K562 (cell line): Measurements from ENCODE around the gene AAMP. TPM values are rescaled to one million over a fixed set of nuclear protein-coding genes. Genes with fewer than 3 reads are reported as not detected.

Source experiments
- ATAC-seq: fragments of 200-7000 bp; cut with Tn5 transposase; 3 replicates; pipeline ENCODE4 v1.9.1; 2020; ENCODE audit warnings: moderate library complexity
- BruUV-seq: library from RNA; stranded (reverse); fragments of 400-500 nt; replicated peaks from 2 replicates; lab custom pipeline; 2021; lab: Mats Ljungman, UMichigan
- CTCF ChIA-PET: fragments of 300-600 bp; formaldehyde crosslinking; extraction: SDS; loops from one replicate; lab custom pipeline; 2021; ENCODE audit warnings: low intra/inter-chr PET ratio; lab: Yijun Ruan, JAX
- POLR2A ChIA-PET: fragments of 300-600, 350-650 bp; sonication (Branson Sonifier 250); formaldehyde crosslinking; extraction: SDS; loops from one replicate; lab custom pipeline; 2021; ENCODE audit warnings: antibody characterized with exemption, inconsistent platforms; lab: Yijun Ruan, JAX
- DNase-seq, 4 experiments: peaks; one replicate each; pipeline versions ENCODE4 v3.0.0 to v3.0.0-alpha.2; 2011 to 2018; ENCODE audit warnings: low spot score in 3 of 4, mixed read lengths in 3 of 4; ENCODE audit errors: extremely low read depth in 1 of 4
- FAIRE-seq: peaks from 2 replicates; lab custom pipeline; 2011; peaks lifted over from hg19 to GRCh38; lab: Jason Lieb, UNC
- H2AFZ ChIP-seq: 2 replicates; pipeline ENCODE4 v1.6.0; 2011; ENCODE audit warnings: low read depth, low read length, control low read depth, inconsistent platforms
- H3K27ac ChIP-seq: fragments of 200-600 bp; 3 replicates; pipeline ENCODE4 v1.8.0; 2011; ENCODE audit warnings: low read depth, mild to moderate bottlenecking, control low read depth, inconsistent platforms, low read length, moderate library complexity, mixed read lengths; ENCODE audit errors: extremely low read depth
- H3K27me3 ChIP-seq, 2 experiments: fragments of 300-600 bp in 1 of 2; 2 replicates in 1 of 2; 3 replicates in 1 of 2; pipeline versions ENCODE4 v1.6.0 to v1.8.0; 2011; ENCODE audit warnings: inconsistent platforms in 2 of 2, low read length in 2 of 2, mild to moderate bottlenecking in 1 of 2, mixed read lengths in 1 of 2, moderate library complexity in 1 of 2; ENCODE audit not compliant: control insufficient read depth in 2 of 2, insufficient read depth in 2 of 2
- H3K36me3 ChIP-seq: fragments of 300-600 bp; 3 replicates; pipeline ENCODE4 v1.8.0; 2011; ENCODE audit warnings: mild to moderate bottlenecking, low read length, inconsistent platforms; ENCODE audit not compliant: control insufficient read depth, insufficient read depth
- H3K4me1 ChIP-seq, 2 experiments: fragments of 200-600 bp in 1 of 2; replicated peaks in 1 of 2; 2 replicates in 1 of 2; 3 replicates in 1 of 2; pipeline versions ENCODE4 v1.5.1 to v1.8.0; 2011; ENCODE audit warnings: inconsistent platforms in 2 of 2, low read length in 2 of 2, mild to moderate bottlenecking in 1 of 2, mixed read lengths in 1 of 2, moderate library complexity in 1 of 2; ENCODE audit not compliant: control insufficient read depth in 2 of 2, insufficient read depth in 2 of 2
- H3K4me2 ChIP-seq: 2 replicates; pipeline ENCODE4 v1.6.1; 2011; ENCODE audit warnings: low read length, control low read depth, inconsistent platforms, mixed read lengths; ENCODE audit not compliant: insufficient read depth
- H3K4me3 ChIP-seq: fragments of 200-600 bp; sonication (generic), shearing (Covaris generic); 2 replicates; pipeline ENCODE4 v1.5.1; 2016; ENCODE audit warnings: control low read depth, inconsistent platforms
- H3K79me2 ChIP-seq: fragments of 200-600 bp; 3 replicates; pipeline ENCODE4 v1.8.0; 2011; ENCODE audit warnings: low read length, inconsistent platforms; ENCODE audit not compliant: control insufficient read depth, insufficient read depth
- H3K9ac ChIP-seq, 2 experiments: 2 replicates each; pipeline versions ENCODE4 v1.6.0 to v1.6.1; 2011; ENCODE audit warnings: low read depth in 2 of 2, low read length in 2 of 2, control low read depth in 1 of 2, inconsistent platforms in 1 of 2, mild to moderate bottlenecking in 1 of 2, mixed read lengths in 1 of 2; ENCODE audit not compliant: insufficient read depth in 1 of 2
- H3K9me1 ChIP-seq: one replicate; pipeline ENCODE4 v1.6.0; 2011; ENCODE audit warnings: inconsistent platforms, mild to moderate bottlenecking, low read length, moderate library complexity; ENCODE audit not compliant: control insufficient read depth, insufficient read depth
- H3K9me3 ChIP-seq: replicated peaks from 2 replicates; pipeline ENCODE4 v1.5.1; 2011; ENCODE audit warnings: low read depth, low read length, inconsistent platforms; ENCODE audit not compliant: control insufficient read depth, insufficient read depth
- H4K20me1 ChIP-seq: replicated peaks from 2 replicates; pipeline ENCODE4 v1.6.1; 2011; ENCODE audit warnings: low read length, inconsistent platforms, mixed read lengths; ENCODE audit not compliant: control insufficient read depth, insufficient read depth
- BRCA1 ChIP-seq, 2 experiments: fragments of 450-650 bp in 1 of 2; sonication (generic) in 1 of 2; formaldehyde crosslinking in 1 of 2; IDR thresholded peaks; 2 replicates each; pipeline versions ENCODE4 v1.5.0 to v1.6.1; 2017 to 2020; ENCODE audit warnings: mild to moderate bottlenecking in 1 of 2, missing genetic modification reagents in 1 of 2
- HCFC1 ChIP-seq: IDR thresholded peaks from 2 replicates; pipeline ENCODE4 v1.6.1; 2012; ENCODE audit warnings: low read depth, low read length, improper control_type of control experiment
- WGBS: fragments of 100-300 bp; shearing (Covaris generic); methylation state at CpG from one replicate; pipeline ENCODE4 v1.1.6; 2016; ENCODE audit warnings: low coverage, mixed read lengths; ENCODE audit not compliant: insufficient coverage; ENCODE audit errors: missing lambda C conversion rate; 5-methylcytosine and 5-hydroxymethylcytosine counted together
- in situ Hi-C: fragments of 300-500 bp; cut with MboI; formaldehyde crosslinking; loops from 4 replicates; pipeline ENCODE4 v1.15.0; 2018; ENCODE audit warnings: inconsistent platforms, mixed read lengths
- intact Hi-C: fragments of 100-400 bp; cut with micrococcal nuclease; formaldehyde crosslinking; loops from 2 replicates; pipeline ENCODE4 v1.14.2; 2022
- polyA plus RNA-seq, 8 experiments: library from polyadenylated mRNA; depleted of rRNA in 4 of 8; stranded (reverse) in 5 of 8; unstranded in 3 of 8; fragments of >200 nt; fragmentation: Nextera tagmentation in 2 of 8; fragmentation: Illumina TruSeq in 1 of 8; extraction: Ambion mirVana in 2 of 8; extraction: Trizol in 1 of 8; gene quantifications; 2 replicates each; pipeline versions ENCODE4 v1.2.1 to v1.2.3, GENCODE V29; 2011 to 2014; ENCODE audit warnings: inconsistent platforms in 1 of 8, missing spikeins in 1 of 8
- total RNA-seq, 7 experiments: library from RNA; depleted of rRNA in 6 of 7; stranded (reverse); fragments of >200 nt in 6 of 7; fragmentation: Illumina TruSeq in 2 of 7; extraction: Trizol in 2 of 7; gene quantifications; 2 replicates each; pipeline versions ENCODE4 v1.2.1 to v1.2.3, GENCODE V29; 2011 to 2021; ENCODE audit warnings: low replicate concordance in 1 of 7
- TF ChIP-seq, protein P1 (sequence below): sonication (generic); formaldehyde crosslinking; IDR thresholded peaks from 2 replicates; pipeline ENCODE4 v1.5.0; 2020; ENCODE audit warnings: missing genetic modification reagents
- TF ChIP-seq, protein P2 (sequence below): sonication (generic); formaldehyde crosslinking; IDR thresholded peaks from 2 replicates; pipeline ENCODE4 v1.8.1; 2023; ENCODE audit warnings: mild to moderate bottlenecking, missing genetic modification reagents

Gene AAMP
- total and polyA plus RNA-seq, 9 of the 15 experiments (the other 6 are each of a cell fraction or from before 2014, with no cell fraction given) = 5.7 to 197 (median 94.1) TPM

DNA sequence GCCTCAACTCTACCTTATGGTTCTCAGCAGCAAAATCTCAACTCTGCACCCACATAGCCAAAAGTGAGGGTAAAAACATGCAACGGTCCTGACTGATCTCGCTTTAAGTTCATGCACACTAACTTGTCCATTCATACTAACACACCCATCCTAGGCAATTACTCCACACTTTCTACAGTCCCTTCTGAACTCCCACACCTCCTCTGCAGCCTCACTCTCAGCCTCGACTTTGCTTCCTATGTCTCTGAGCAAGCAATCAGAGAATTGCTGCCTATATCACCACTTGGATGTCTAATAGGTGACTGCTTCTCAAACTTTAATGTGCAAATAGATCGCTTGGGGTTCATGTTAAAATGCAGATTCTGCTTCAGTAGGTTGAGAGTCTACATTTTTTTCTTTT, 30.2 kb upstream of the AAMP start:
- POLR2A ChIA-PET = interaction anchor here (0.7 kb wide), 1 partner anchor 516 kb away, joined by 3 read pairs; no protein-coding TSS in a partner anchor
- in situ Hi-C loops = loop anchor here (5.0 kb wide), 1 partner anchor 57 kb away; the partner anchor contains the start of gene CATIP

More for the DNA sequence above, 30.2 kb upstream of the AAMP start:
- WGBS = 47% methylated on average over 4 of the region's 4 CpGs
- FAIRE-seq = peak; percentile 74
- H3K9me1 ChIP-seq = no peaks in the 10 kb centered on the region
- H3K9me3 ChIP-seq = no peaks in the 10 kb centered on the region
- H4K20me1 ChIP-seq = no peaks in the 10 kb centered on the region
- intact Hi-C loops = loop anchor here (2.0 to 5.0 kb wide), 3 partner anchors 167 to 547 kb away; no protein-coding TSS in a partner anchor
- no peaks in the 10 kb centered on the region for H3K36me3 ChIP-seq
- no peaks in the 10 kb centered on the region for H3K79me2 ChIP-seq
- BruUV-seq = no TSS peak
- H3K4me3 ChIP-seq = no peak overlapping the region
- H2AFZ ChIP-seq = 0 out of 2 replicates have a peak overlapping the region, but pooled peaks have one; percentile 40
- H3K4me2 ChIP-seq = no peak overlapping the region
- no peak overlapping the region for H3K9ac ChIP-seq
- TF ChIP-seq HCFC1 (no peak), BRCA1 (IDR thresholded peaks at IDR 0.05) (no peak), BRCA1 (CRISPR knock-in tag; IDR thresholded peaks at IDR 0.05) (no peak)
- TF ChIP-seq, protein P1, sequence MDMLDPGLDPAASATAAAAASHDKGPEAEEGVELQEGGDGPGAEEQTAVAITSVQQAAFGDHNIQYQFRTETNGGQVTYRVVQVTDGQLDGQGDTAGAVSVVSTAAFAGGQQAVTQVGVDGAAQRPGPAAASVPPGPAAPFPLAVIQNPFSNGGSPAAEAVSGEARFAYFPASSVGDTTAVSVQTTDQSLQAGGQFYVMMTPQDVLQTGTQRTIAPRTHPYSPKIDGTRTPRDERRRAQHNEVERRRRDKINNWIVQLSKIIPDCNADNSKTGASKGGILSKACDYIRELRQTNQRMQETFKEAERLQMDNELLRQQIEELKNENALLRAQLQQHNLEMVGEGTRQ (CRISPR knock-in tag) = no peak
- TF ChIP-seq, protein P2, sequence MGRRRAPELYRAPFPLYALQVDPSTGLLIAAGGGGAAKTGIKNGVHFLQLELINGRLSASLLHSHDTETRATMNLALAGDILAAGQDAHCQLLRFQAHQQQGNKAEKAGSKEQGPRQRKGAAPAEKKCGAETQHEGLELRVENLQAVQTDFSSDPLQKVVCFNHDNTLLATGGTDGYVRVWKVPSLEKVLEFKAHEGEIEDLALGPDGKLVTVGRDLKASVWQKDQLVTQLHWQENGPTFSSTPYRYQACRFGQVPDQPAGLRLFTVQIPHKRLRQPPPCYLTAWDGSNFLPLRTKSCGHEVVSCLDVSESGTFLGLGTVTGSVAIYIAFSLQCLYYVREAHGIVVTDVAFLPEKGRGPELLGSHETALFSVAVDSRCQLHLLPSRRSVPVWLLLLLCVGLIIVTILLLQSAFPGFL (CRISPR knock-in tag) = no peak
- TF ChIP-seq, all 486 proteins: peak for 0
- Histone ChIP-seq H3K4me1 (peaks cover 7 to 14% of the 10 kb centered on the region in 2 experiments; a peak in 3 of 5 replicates), H3K27ac (no peak overlapping the region), H3K27me3 (no peaks in the 10 kb centered on the region)
- CTCF ChIA-PET = interaction anchor here (1.5 to 1.6 kb wide), 2 partner anchors 30 to 100 kb away, joined by 5 to 7 read pairs; partner anchors contain the start of genes AAMP and PNKD
- DNase-seq (no peak), ATAC-seq (no peak)
